T-helper 2 cell (primary cell): Measurements from ENCODE around the gene LTB4R2.
"Not testable (repeated sequence)": the region's sequence is repeated elsewhere in the genome, so short reads cannot be mapped to it uniquely, and the experiment has no call there.

Source experiments
- DNase-seq, 5 experiments: peaks; one replicate each; pipeline versions ENCODE4 v3.0.0 to v3.0.0-alpha.2; 2012 to 2022

The LTB4R2 gene

GRCh38 chr14:24340606-24341005 is 30.7 kb downstream of the LTB4R2 start:
- DNase-seq, result no peak

GRCh38 chr14:24342889-24343288 is 32.9 kb downstream of the LTB4R2 start:
- no peak for DNase-seq

GRCh38 chr14:24343795-24344660 is 34.1 kb downstream of the LTB4R2 start:
- no peak for DNase-seq

GRCh38 chr14:24347134-24347533 is 37.2 kb downstream of the LTB4R2 start:
- no peak for DNase-seq

GRCh38 chr14:24348186-24348585 is 38.2 kb downstream of the LTB4R2 start:
- DNase-seq, result no peak

- no peak for DNase-seq
Measured at GRCh38 chr14:24349742-24350141, 39.8 kb downstream of the LTB4R2 start.

- DNase-seq, result no peak
Measured at GRCh38 chr14:24351517-24351916, 41.6 kb downstream of the LTB4R2 start.

GRCh38 chr14:24353559-24354481 is 43.9 kb downstream of the LTB4R2 start:
- DNase-seq, result no peak

- not testable (repeated sequence) for DNase-seq
Measured at GRCh38 chr14:24354482-24354825, 44.5 kb downstream of the LTB4R2 start.

GRCh38 chr14:24355009-24355408 is 45.1 kb downstream of the LTB4R2 start:
- DNase-seq, result no peak

GRCh38 chr14:24356208-24356607 is 46.3 kb downstream of the LTB4R2 start:
- DNase-seq, result no peak

- DNase-seq, result no peak
Measured at GRCh38 chr14:24360281-24360680, 50.3 kb downstream of the LTB4R2 start.

- no peak for DNase-seq
Measured at GRCh38 chr14:24361326-24361725, 51.4 kb downstream of the LTB4R2 start.
